GM12891 (cell line): ENCODE data around the gene MCTP2.

Experiments
- DNase-seq: peaks from one replicate; pipeline ENCODE4 v3.0.0; 2011; ENCODE audit warnings: low spot score; ENCODE audit not compliant: insufficient read length
- FAIRE-seq: peaks from 2 replicates; lab custom pipeline; 2011; peaks lifted over from hg19 to GRCh38; lab: Jason Lieb, UNC
- PAX5 ChIP-seq: IDR thresholded peaks from 2 replicates; pipeline ENCODE4 v1.6.1; 2011; ENCODE audit warnings: low read length, moderate library complexity, mild to moderate bottlenecking; ENCODE audit not compliant: insufficient read depth, severe bottlenecking
- POLR2A ChIP-seq: IDR thresholded peaks from 2 replicates; pipeline ENCODE4 v1.6.1; 2011; ENCODE audit warnings: low read depth, low read length, control low read depth
- POLR2AphosphoS5 ChIP-seq: IDR thresholded peaks from 2 replicates; pipeline ENCODE4 v1.6.1; 2011; ENCODE audit warnings: low read depth, low read length, control low read depth
- POU2F2 ChIP-seq: IDR thresholded peaks from 2 replicates; pipeline ENCODE4 v1.6.1; 2011; ENCODE audit warnings: low read depth, mild to moderate bottlenecking, control low read depth, low read length, moderate library complexity
- SPI1 ChIP-seq: IDR thresholded peaks from 2 replicates; pipeline ENCODE4 v1.6.1; 2011; ENCODE audit warnings: low read depth, low read length, control low read depth
- TAF1 ChIP-seq: IDR thresholded peaks from 2 replicates; pipeline ENCODE4 v1.6.1; 2011; ENCODE audit warnings: low read depth, low read length, control low read depth

Gene MCTP2

DNA sequence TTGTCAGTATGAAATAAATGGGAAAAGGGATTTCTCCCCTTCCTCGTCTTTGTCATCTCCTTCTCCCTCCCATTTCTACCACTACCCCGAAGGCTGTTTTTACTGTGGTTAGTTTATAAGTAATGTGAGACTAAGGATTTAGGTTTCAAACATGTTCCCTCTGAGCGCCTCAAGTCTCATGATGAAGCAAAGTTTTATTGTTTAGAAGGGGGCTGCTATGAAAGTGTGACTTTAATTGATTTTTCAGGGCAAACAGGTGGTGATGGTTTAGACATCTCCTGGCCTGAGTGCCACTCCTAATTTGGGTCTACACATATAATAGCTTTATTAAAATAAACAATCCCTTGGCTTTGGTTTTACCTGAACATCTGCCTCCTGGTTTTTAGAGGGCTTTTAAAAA, 185.5 kb downstream of the MCTP2 start:
- TF ChIP-seq POLR2A (no peak), TAF1 (no peak), SPI1 (no peak), PAX5 (no peak), POU2F2 (no peak), POLR2AphosphoS5 (no peak)
- FAIRE-seq (no peak), DNase-seq (no peak)

DNA sequence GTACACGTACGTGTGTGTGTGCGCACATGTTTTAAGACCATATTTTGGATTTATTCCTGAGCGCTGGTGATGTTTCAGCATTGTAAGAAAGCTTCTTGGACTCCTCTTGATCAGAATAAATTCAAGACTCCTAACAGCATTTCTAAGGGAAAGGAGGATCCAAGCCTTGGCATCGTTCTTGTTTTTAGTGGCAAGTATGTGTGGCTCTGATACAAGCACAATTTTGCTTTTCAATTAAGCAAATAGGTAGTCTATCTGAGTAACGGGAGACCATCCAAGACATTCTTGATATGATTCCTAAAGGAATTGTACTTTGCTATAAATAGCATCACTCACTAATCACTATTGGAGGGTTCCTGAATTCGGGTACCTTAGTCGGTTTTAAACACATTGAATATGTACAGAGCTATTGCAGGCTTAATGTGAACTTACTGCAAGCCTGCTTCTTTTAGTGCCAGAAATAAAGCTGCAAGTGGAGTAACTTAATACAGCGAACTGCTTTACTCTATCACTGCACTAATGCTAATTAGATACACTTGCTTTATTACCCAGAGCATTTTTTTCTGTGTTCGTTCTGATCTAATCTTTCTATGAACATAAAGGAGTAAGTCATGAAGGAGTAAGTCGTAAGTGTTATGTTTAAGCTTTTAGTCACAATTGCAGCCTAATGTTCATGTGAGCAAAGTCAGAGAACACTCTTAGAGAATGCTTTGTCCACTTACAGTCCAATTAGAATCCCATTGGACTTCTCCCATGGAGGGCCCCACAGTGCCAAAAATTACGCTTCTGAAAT, 186.3 kb downstream of the MCTP2 start:
- DNase-seq = no peak
- FAIRE-seq = no peak
- TF ChIP-seq SPI1 (no peak), TAF1 (no peak), POLR2A (no peak), PAX5 (no peak), POLR2AphosphoS5 (no peak), POU2F2 (no peak)

DNA sequence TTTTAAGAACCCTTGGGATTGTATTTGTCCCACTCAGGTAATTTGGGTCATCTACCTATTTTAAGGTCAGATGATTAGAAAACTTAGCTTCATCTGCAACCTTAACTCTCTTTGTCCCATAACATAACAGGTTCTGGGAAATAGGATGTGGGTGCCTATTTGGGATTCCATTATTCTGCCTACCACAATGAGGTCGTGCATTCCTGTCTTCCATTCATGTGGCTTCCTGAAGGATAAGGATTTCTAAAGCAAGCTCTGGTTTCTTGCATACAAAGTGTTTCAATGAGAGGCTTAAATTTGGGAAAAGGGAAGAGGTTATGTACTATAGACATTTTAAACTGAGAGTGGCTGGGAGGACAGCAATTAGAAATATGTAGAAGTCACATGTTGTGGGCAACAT, 190.3 kb downstream of the MCTP2 start:
- FAIRE-seq (no peak), DNase-seq (no peak)
- no peak for TF ChIP-seq TAF1
- no peak for TF ChIP-seq POLR2AphosphoS5
- no peak for TF ChIP-seq SPI1
- TF ChIP-seq POU2F2 = no peak
- no peak for TF ChIP-seq POLR2A
- no peak for TF ChIP-seq PAX5

DNA sequence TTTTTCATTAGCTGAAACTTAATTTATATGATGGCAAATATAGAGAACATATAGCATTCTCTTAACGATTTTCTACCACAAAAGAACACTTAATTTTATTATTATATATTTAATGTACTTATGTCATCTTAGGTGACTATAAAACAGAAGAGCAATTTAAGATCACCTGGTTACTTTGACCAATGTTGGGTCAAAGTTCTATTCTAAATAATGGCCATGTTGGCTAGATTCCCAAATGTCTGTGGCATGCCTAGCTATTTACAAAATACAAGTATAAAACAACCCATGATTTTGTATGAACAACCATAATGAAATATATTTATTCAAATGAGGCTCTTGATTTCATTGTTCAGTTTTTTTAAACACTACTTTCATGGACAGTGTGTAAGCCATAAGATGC, 200.9 kb downstream of the MCTP2 start:
- FAIRE-seq (no peak), DNase-seq (no peak)
- no peak for TF ChIP-seq POU2F2
- no peak for TF ChIP-seq TAF1
- no peak for TF ChIP-seq PAX5
- no peak for TF ChIP-seq SPI1
- no peak for TF ChIP-seq POLR2A
- no peak for TF ChIP-seq POLR2AphosphoS5

DNA sequence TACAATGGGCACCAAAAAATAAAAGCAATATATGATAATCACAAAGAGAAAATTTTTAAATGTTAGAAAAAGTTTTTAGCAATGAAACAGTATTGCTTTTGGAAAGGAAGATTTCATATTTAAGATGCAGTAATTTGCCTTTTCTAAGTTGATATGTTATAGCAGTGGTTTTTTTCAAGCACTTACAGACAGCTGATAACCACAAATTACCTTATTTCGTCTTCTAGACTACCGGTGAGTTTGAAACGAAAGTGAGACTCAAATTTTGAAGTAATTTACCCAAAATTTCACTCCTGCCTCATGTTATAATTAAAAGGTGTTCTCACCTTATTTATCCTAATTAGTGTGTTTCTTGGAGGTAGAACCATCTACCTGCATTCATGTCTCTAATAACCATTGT, 207.8 kb downstream of the MCTP2 start:
- FAIRE-seq (no peak), DNase-seq (no peak)
- TF ChIP-seq SPI1 (no peak), POLR2AphosphoS5 (no peak), POLR2A (no peak), POU2F2 (no peak), PAX5 (no peak), TAF1 (no peak)

DNA sequence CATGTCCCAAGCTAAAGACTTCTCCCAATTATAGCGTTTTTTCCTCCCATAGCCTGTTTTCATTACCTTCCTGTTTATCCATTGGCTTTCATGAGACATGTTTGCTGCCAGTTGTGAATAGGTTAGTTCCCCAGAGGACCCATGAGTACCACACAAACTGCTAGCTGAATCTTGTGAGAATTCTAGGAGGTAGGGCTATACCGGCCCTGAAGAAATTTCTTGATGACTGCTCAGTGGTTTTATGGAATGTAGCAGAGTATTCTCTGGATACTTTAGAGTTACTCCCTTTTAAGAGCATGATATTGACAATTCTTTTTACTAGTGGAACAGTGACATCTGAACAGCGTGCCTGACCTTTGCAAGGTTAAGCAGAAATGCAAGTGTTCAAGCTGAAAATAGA, 210.4 kb downstream of the MCTP2 start:
- FAIRE-seq = no peak
- TF ChIP-seq POLR2A = no peak
- no peak for DNase-seq

DNA sequence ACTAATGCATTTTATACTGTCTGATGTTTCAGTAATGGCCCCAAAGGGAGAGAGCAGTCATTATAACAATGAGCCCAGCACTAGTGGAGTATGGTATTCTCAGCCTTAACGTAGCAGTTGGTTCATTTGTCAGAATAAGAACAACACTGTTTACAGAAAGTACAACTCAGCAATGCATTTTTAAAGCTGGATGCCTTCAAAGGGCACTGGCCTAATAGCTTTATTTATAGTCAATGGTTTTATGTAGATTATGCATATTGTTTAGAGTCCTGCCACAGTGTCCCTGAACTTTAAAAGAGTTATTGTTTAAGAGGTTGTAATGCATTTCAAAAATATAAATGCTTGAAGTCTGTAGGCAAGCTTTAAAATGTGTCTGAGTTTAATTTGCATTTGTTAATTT, 211.1 kb downstream of the MCTP2 start:
- FAIRE-seq (no peak), DNase-seq (no peak)

DNA sequence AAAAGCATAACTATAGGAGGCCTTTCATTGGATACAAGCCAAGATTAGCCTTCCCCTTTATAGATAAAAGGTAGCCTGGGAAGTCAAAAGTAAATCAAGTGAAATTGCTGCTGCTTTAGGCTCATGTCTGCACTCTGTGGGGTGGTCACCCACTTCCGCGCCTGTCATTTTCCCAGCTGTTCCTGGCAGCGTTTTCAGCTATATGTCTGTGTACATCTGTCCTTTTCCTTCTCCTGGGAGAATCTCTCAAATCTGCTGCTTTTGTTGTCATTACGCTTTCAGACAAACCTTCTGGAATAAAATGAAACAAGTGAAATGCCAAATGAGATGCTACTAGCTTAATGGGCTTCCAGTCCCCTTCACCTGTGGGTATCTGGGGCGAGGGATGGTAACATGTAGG, 211.8 kb downstream of the MCTP2 start:
- FAIRE-seq (no peak), DNase-seq (no peak)
- TF ChIP-seq POLR2A (no peak), SPI1 (no peak), POLR2AphosphoS5 (no peak), TAF1 (no peak)

More for the DNA sequence above, 211.1 kb downstream of the MCTP2 start:
- TF ChIP-seq POLR2A (no peak), POU2F2 (no peak), POLR2AphosphoS5 (no peak), SPI1 (no peak), PAX5 (no peak), TAF1 (no peak)

DNA sequence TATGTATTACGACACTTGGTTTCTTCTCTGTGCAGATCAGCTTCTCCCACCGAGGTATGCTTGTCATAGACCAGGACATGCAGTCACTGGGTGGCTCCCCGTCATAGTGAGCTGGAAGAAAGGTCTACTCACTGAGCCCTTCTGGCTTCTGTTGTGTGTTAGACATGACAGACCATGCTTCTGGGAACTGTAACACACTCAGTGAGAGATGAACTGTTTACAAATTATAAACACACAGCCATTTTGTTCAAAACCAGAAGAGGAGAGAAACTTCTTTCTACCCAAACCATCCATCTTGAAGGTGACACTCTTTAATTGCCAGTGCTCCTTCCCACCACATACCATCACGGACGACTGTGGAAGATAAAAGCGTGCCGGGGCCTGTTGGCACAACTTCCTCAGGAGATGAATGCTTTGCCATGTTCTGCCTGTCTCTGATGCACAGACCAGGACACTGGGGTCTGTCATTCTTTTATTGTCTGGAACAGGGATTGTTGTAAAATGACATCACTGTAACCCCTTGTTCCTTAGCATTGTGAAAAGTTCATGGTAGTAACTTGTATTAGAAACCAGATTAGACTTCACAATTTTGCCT, 214.3 kb downstream of the MCTP2 start:
- no peak for FAIRE-seq

DNA sequence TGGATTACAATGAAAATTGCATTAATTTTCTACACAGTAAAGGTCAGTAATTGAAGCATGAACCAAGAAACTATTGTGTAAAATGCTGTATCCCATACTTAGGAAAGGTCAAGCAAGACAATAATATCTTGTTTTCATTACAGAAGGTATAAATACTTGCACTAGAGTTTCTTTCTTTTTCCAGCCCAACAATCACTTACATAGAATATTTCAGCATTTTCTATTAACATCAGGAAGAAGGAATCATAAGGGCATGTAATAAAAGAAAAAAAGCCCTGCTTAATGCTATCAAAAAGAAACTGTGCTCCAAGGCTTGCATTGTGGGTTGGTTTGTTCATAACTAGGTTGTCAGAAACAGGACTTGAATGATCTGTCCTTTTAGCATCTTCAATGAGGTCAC, 215.1 kb downstream of the MCTP2 start:
- no peak for DNase-seq
- TF ChIP-seq POU2F2 (no peak), POLR2AphosphoS5 (no peak), POLR2A (no peak), TAF1 (no peak), SPI1 (no peak), PAX5 (no peak)
- no peak for FAIRE-seq

More for the DNA sequence above, 214.3 kb downstream of the MCTP2 start:
- TF ChIP-seq POU2F2 (no peak), TAF1 (no peak), PAX5 (no peak), SPI1 (no peak), POLR2A (no peak), POLR2AphosphoS5 (no peak)
- no peak for DNase-seq
